HG03103 (cell line): ENCODE results near the gene TTC3.

Source experiments
- ATAC-seq: cut with Tn5 transposase; IDR thresholded peaks from one replicate; pipeline ENCODE4 v1.9.1; 2021; ENCODE audit warnings: low read depth; ENCODE audit not compliant: unreplicated experiment

Gene TTC3

DNA sequence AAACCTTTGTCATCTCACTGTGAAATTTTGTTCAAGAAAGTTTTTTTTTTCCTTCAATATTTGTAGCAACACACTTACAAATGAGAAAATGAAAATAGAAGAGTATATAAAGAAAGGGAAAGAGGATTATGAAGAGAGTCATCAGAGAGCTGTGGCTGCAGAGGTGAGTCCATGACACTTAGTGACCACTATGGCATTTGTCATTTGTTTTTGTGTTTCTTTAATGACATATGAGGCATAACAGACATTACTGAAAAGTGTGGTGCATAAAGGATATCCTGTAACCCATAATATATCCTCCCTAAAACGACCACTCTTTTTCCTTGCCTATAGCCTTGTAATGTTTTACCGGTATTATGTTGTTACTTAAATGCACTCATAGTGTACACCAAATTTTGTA, 113.9 kb downstream of the TTC3 start:
- no peak for ATAC-seq

DNA sequence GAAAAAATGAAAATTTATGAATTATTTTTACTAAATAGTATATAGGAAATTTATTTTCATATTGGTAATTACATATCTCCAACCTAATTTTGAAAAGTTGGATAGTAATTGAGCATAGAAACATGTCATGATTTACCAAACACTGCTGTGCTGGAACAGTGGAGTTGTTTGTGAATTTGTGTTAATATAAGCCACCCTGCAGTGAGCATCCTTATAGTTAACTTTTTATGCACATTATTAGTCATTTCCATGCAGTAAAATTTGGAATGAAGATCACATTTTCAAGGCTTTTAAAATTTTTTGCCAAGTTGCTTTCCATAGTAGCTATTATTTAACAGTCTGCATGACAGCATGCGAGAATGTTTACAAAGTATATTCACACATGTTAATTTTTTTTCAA, 115.8 kb downstream of the TTC3 start:
- ATAC-seq: no peak

DNA sequence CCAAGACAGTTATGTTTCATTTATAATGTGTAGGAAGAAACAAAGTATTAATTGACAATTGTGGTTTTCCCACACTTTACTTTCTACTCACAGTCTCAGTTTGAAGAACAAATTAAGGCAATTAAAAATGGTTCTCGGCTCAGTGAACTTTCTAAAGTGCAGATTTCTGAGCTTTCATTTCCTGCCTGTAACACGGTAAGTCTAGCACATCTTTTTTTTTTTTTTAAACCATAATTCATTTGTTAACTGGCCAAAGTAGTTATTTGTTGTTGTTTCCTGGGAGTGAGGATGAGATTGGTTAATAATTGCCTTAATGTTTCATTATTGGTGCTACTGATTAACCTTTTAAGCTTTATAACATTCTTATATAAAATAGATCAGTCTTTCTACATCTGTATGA, 119.0 kb downstream of the TTC3 start:
- ATAC-seq: no peak

DNA sequence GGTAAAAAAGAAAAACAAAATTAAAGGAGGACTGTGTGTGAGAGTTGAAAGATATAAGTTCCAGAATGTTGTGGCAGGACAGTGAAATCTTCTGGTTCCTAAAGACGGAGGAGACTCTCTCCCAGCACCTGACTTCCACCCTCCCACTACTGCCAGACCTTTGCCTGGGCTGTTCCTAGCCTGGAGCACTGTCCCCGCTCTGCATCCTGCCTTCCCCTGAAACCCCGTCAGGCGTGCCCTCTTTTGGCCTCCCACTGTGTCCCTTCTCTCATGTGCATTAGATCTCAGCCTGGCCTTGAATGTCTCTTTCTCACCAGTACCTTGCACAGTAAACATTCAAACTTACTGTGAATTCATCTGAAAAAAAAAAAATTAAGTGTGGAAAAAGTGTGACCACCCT, 120.0 kb downstream of the TTC3 start:
- ATAC-seq: no peak

DNA sequence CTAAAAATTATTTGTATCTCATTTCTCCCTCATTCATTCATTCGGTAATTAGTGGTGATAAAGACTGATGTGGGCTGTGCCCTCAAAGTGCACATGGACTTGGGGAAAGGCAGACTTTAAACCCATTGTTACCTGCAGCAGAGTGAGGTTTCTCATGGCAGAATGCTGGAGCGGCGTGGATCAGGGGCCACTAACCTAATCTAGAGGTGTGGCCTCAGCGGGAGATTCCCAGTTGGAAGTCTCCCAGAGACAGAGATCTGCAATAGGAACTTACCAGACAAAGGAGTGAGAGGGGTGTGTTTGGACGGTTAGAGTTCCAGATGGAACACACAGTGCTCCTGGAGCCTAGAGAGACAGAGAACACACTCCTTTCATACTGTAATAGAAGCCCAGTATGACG, 120.6 kb downstream of the TTC3 start:
- no peak for ATAC-seq

DNA sequence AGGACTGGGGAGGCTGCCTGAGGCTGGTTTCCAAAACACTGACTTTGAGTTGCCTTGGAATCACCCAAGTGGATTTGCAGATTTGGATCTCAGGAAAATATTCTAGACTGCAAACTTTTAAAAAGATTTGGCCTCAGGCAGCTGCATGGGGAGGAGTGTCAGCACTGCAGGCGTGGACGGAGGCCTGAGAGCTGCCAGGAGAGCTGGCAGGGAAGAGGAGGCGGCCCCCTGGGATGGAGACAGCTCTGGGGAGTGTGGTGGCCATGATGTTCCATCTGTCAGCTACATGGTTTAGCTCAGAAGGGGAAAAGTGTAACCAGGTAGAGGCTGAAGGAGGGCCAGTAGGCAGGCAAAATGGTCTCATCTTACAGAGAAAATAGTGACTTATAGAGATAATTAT, 122.0 kb downstream of the TTC3 start:
- no peak for ATAC-seq

DNA sequence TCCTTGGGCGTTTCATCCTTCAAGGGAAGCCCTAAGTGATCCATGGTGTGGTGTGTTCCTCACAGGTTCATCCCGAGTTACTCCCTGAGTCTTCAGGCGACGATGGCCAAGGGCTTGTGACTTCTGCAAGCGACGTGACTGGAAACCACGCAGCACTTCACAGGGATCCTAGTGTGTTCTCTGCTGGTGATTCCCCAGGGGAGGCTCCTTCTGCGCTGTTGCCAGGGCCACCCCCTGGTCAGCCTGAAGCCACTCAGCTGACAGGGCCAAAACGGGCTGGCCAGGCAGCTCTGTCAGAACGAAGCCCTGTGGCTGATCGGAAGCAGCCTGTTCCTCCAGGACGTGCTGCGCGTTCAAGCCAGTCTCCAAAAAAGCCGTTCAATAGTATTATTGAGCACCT, 122.6 kb downstream of the TTC3 start:
- ATAC-seq: no peak

DNA sequence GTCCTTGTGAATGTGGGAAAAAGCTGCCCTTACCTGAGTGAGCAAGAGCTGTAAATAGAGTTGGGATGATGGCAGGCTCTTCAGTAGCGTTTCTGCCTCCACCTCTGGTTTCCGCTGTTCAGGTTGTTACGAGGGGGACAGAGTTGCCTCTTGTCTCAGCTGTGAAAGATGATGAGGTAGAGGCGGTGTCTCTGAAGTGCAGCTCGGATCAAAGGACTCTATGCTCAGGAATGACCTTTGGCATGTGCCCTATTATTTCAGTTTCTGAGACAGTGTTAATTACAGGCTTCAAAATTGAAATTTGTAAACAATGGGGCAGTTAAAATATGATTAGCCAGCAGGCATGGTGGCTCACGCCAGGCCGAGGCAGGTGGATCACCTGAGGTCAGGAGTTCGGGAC, 123.8 kb downstream of the TTC3 start:
- no peak for ATAC-seq

DNA sequence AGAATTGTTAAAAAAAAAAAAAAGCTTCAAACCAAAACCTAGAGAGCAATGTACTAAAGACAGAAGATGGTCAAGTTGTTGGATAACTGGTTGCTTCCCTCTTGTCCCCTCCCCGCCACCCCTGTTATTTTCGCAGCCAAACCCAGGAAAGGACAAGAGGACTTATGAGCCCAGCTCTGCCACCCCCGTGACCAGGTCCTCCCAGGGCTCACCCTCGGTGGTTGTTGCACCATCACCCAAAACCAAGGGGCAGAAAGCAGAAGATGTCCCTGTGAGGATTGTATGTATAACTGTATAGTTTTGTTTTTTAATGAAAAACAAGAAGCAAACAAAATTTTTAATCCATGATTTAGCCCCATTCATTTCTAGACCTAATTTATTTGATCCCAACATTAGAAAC, 124.7 kb downstream of the TTC3 start:
- no peak for ATAC-seq

DNA sequence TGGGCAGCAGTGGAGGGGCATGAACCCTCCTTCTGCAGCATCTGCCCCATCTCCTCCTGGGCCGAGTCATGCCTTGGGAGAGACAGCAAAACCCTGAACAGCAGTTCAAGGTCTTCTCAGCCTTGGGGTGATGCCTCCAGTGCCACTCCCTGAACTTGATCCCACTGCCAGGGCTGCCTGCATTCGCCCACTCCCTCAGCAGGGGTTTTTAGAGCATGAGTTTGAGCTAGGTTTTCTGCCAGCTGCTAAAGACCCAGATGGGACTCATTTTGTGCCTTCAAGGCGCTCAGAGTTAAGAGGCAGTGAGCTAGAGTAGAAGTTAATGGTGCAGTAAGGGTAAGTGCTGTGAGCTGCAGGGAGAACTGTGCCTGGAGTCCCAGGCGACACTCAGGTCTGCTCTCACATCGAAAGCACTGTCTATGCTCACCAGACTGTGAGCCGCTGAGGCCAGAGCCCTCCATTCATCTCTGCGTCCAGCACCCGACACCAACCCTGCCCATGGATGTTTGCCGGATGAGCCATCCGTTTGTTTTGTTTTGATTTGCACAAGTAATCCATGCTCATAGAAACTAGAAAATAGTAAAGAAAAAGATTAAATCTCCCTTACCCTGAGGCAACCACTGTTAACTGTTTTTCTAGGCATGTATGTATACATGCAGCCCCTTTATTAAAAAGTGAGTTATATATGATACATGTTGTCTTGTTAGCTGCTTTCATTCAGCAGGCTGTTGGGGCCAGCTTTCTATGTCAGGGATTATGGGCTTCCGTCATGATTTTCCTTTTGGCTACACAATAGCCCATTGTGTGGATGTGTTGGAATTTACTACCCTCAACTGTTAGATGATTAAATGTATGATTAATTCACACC, 126.2 kb downstream of the TTC3 start:
- no peak for ATAC-seq

DNA sequence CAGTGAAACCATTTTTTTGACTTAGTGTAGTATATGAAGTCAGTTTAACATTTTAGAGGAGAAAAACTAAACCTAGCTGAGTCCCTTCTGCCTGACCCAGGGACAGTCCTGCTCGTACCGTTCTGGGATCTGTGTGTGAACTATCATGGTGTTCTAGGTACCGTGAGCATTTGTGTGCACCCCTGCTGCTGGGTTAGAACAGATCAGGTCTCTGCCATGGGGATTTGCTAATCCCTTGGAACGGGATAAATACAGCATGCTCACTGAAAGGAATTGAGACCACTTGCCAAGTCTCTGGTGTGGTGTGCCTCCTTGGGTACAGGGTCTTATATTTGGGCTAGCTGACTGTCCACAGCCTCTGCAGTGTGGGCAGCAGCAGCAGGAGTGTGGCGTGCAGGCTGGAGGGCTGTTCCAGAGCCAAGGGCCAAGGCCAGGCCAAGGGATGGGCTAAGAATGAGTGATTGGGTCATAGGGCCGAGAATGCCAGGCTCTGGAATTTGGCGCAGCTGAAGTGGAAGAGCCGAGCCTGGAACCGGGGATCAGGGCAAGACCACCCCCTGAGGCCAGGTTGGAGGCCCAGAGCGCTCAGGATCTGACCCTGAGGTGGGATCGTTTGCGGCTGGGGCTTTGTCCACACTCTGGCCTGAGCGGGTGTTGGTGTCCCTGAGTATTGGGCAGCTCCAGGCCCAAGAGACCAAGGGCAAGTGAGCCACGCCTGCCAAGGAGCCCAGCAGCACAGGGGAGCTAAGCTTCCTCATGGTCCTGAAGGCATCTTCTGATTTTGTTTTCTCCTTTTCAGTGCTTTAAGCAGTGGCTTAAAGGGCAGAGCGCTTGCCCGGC, 127.8 kb downstream of the TTC3 start:
- ATAC-seq: no peak

DNA sequence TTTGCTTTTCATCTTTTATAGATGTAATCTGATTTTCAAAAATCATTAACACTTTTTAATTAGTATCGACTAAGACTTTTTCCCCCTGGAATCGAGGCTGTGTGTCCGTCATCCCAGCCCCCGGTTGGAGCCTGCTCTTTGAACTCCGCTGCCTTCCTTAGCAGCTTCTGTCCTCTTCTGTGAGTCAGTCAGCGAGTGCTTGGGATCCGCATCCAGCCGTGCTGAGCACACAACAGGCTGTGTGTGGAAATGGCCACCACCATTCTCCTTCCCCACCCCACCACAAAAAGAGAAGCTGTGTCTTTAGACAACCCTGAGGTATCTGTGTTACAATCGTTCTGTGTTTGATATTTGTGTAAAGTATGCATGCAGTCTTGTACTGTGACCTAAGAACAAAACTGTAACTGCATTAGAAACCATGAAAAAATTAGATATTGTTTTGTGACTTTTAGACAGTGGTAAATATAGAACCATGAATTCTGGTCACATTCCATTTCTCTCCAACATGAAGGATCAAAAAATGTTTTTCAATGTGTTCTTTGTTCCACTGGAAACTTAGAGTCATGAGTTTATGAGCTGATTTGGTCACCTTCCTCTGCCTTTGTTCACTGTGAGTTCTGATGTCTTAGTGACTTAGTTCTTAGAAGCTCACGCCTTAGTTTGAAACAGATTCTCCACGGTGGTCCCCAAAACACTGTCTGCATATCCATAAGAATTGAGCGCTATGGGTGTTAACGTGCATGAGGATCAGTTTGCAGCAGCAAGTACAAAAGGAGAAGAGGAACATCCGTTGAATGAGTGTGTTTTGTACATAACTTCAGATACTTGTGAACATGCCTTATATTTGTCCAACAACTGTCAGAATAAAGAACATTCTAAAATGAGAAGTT, 129.4 kb downstream of the TTC3 start:
- ATAC-seq: no peak

DNA sequence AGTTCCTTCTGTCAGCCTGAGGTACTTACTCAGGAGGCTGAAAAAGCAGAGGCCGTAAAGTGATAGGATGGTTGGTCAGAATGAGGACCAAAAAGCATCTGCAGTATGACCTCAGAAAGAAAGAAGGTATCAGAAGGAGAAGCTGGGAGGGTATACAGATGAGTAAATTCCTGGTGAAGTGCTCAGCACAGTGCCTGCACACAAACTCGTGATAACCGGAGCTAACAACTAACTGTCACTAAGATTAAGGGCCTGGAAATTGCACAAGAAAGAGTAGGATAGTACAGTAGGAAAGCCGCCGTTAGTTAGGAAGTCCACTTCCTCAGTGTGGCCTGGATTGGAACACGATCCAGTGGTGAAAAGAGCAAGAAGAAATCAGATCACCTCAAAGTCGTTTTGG, 131.5 kb downstream of the TTC3 start:
- ATAC-seq: no peak

DNA sequence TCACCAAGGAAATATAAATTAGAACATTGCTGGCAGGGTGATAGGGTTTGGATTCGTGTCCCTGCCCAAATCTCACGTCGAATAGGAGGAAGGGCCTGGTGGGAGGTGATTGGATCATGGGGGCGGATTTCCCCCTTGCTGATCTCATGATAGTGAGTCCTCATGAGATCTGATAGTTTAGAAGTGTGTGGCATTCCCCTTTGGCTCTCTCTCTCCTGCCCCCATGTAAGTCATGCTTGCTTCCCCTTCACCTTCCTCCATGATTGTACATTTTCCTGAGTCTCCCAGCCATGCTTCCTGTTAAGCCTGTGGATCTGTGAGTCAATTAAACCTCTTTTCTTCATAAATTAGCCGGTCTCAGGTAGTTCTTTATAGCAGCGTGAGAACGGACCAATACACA, 133.4 kb downstream of the TTC3 start:
- ATAC-seq: no peak

DNA sequence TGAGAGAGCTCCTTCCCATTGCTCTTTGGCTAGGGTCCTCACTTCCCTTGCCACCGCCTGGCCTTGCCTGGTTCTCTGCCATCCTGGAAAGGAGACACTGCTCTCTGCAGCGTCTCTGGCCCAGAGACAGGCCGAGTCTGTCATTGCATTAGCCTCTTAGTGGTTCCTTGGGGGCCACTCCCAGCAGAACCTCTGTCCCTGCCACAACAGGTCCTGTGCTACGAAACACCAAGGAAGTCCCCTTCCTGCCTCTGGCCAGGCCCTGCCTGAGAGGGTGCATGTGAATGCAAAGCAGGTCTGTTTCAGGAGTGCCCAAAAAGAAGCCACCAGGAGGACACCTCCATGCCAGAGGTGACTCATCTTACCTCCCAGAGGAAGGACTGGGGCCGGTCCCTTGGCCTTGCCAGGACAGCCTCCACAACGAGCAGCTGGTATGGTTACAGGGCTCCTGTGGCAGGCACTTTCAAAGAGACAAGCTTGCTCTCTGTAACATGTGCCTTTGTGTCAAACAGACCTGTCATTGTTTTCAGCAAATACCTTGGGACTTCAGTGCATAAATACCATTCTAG, 134.5 kb downstream of the TTC3 start:
- peak; percentile 41 for ATAC-seq

DNA sequence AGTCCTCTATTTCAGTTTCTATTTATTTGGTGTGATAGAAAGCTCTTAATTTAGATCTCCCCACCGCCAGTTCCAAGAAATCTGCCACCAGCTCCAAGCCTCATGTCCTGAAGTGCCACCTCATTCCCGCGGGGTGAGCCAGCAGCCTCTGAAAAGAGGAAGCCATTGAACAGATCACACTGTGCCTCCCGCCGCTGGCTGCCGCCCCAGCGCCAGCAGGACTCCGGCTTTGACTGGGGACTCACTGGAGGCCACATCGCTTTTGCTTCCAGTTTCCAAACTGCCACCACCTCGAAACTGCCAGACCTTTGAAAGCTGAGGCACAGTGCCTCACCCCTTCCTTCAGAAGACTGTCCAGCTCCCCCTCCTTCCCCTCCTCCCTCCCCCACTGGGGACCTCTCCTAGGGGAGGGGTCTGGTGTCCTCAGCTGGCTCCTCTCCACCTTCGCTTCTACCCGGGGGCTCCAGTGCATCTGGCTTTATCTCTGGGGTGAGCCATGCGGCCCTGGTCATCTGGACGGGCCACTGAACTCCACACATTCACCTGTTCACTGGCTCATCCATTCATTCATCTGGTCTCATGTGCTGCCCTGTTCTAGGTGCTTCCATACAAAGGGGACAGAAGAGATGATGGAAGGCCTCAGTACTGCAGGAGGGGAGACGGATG, 135.1 kb downstream of the TTC3 start:
- ATAC-seq: peak; percentile 44

DNA sequence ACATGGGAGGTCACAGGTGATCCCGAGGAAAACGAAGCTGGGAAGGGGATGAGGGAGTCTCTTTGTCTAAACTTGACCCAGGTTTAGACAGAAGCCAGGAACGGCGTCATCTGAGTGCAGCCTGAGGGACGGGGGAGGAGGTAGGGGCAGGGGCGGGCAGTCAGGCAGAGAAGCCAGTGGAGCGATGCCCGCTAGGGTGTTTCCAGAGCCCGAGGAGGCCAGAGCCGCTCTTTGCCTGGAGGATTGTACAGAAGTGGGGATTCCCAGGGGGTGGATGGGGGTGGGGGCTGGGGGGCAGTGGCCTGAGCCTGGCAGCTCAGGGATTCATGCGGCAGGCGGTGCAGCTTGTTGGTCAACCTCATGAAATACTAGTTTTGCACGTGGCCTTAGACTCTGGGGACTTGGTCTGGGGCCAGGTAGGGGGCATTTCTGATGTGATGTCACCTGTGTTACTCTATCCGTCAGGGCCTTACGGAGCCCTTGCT, 135.7 kb downstream of the TTC3 start:
- no peak for ATAC-seq

DNA sequence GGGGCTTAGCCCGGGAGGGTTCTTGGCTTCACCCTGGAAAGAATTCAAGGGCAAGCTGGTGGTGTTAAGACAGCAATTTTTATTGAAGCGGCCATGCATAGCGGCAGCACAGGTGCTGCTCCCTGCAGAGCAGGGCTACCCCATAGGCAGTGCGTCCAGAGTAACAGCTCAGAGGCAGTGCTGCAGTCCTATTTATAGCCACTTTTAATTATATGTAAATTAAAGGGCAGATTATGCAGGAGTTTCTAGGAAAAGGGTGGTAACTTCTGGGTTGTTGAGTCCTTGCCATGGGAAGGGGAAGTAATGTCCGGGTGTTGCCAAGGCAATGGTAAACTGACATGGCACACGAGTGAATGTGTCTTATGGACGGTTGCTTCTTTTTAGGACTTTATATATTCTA, 137.1 kb downstream of the TTC3 start:
- no peak for ATAC-seq

DNA sequence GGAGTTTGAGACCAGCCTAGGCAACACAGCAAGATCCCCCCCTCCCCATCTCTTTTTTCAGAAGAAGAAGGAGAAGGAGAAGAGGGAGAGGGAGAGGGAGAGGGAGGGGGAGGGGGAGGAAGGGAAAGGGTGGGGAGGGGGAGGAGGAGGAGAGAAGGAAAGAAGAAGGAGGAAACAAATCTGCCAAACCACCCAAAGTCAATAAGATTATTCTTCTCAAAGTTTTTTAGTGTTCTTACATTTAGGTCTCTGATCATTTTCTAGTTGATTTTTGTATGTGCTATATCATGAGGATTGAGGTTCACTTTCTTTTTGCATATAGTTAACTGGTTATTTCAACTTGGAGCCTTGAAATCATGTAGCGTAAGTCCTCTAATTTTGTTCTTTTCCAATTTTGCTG, 137.7 kb downstream of the TTC3 start:
- ATAC-seq: no peak

DNA sequence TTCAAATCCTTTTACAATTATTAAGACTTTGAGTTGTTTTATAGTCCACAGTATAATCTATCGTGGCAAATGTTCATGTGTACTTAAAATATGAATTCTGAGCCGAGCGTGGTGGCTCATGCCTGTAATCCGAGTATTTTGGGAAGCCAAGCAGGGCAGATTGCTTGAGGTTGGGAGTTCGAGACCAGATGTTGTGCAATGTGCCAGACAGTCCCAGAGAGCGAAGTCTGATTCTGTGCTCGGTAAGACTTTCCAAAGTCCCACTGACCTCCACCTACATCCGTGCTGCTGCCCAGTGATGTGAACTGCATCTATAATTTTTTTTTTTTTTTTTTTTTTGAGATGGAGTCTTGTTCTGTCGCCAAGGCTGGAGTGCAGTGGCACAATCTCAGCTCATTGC, 141.9 kb downstream of the TTC3 start:
- ATAC-seq: no peak
